IMR-90 (cell line): ENCODE data around the gene RTCA. TPM values are rescaled to one million over a fixed set of nuclear protein-coding genes. Genes with fewer than 3 reads are reported as not detected.

Source experiments
- ATAC-seq: fragments of 200-7000 bp; cut with Tn5 transposase; 2 replicates; pipeline ENCODE4 v1.9.1; 2020; ENCODE audit warnings: low read depth, mild to moderate bottlenecking, moderate library complexity
- BruUV-seq: library from RNA; stranded (reverse); fragments of 400-500 nt; replicated peaks from 2 replicates; lab custom pipeline; 2021; lab: Mats Ljungman, UMichigan
- CTCF ChIA-PET: fragments of 300-600 bp; formaldehyde crosslinking; extraction: SDS; loops from one replicate; lab custom pipeline; 2021; ENCODE audit warnings: antibody characterized with exemption; lab: Yijun Ruan, JAX
- POLR2A ChIA-PET: fragments of 300-600 bp; sonication (Branson Sonifier 250); formaldehyde crosslinking; loops from one replicate; lab custom pipeline; 2022; ENCODE audit warnings: antibody characterized with exemption; ENCODE audit not compliant: unreplicated experiment; lab: Charles Lee
- DNase-seq: peaks from one replicate; pipeline ENCODE4 v3.0.0; 2013
- H2AFZ ChIP-seq: replicated peaks from 2 replicates; pipeline ENCODE3; 2013; ENCODE audit warnings: low read length, mild to moderate bottlenecking; ENCODE audit not compliant: poor library complexity
- H2AK5ac ChIP-seq: 2 replicates; pipeline ENCODE4 v1.6.1; 2013; ENCODE audit warnings: low read depth, low read length, inconsistent platforms
- H2AK9ac ChIP-seq: replicated peaks from 2 replicates; pipeline ENCODE3; 2013; ENCODE audit warnings: mild to moderate bottlenecking, low read depth, low read length, moderate library complexity; ENCODE audit not compliant: poor library complexity
- H2BK120ac ChIP-seq: 2 replicates; pipeline ENCODE4 v1.6.1; 2013; ENCODE audit warnings: low read depth, low read length, inconsistent platforms
- H2BK15ac ChIP-seq: 3 replicates; pipeline ENCODE4 v1.6.1; 2013; ENCODE audit warnings: low read depth, low read length, inconsistent platforms
- H2BK20ac ChIP-seq: 2 replicates; pipeline ENCODE4 v1.6.1; 2013; ENCODE audit warnings: low read depth, mild to moderate bottlenecking, inconsistent platforms, low read length, moderate library complexity
- H2BK5ac ChIP-seq: 2 replicates; pipeline ENCODE4 v1.6.1; 2013; ENCODE audit warnings: mild to moderate bottlenecking, low read depth, low read length, inconsistent platforms; ENCODE audit not compliant: poor library complexity, severe bottlenecking
- H3K14ac ChIP-seq: replicated peaks from 2 replicates; pipeline ENCODE4 v1.6.1; 2013; ENCODE audit warnings: low read depth, low read length, inconsistent platforms
- H3K18ac ChIP-seq: 2 replicates; pipeline ENCODE4 v1.6.1; 2013; ENCODE audit warnings: low read depth, low read length, control low read depth
- H3K23ac ChIP-seq: 2 replicates; pipeline ENCODE4 v1.6.1; 2013; ENCODE audit warnings: low read depth, low read length, inconsistent platforms
- H3K27ac ChIP-seq: 2 replicates; pipeline ENCODE4 v1.5.1; 2013; ENCODE audit warnings: mild to moderate bottlenecking, control low read depth, low read length; ENCODE audit not compliant: insufficient read depth
- H3K27me3 ChIP-seq: 2 replicates; pipeline ENCODE4 v1.6.1; 2013; ENCODE audit warnings: low read length; ENCODE audit not compliant: control insufficient read depth, insufficient read depth
- H3K36me3 ChIP-seq: 2 replicates; pipeline ENCODE4 v1.6.1; 2013; ENCODE audit warnings: low read length, mixed read lengths; ENCODE audit not compliant: control insufficient read depth, insufficient read depth
- H3K4ac ChIP-seq: 2 replicates; pipeline ENCODE4 v1.6.1; 2013; ENCODE audit warnings: low read depth, low read length, inconsistent platforms
- H3K4me1 ChIP-seq: 2 replicates; pipeline ENCODE4 v1.6.1; 2013; ENCODE audit warnings: low read length, mixed read lengths; ENCODE audit not compliant: control insufficient read depth, insufficient read depth
- H3K4me2 ChIP-seq: 2 replicates; pipeline ENCODE4 v1.6.1; 2013; ENCODE audit warnings: low read depth, mild to moderate bottlenecking, control low read depth, low read length, moderate library complexity
- H3K4me3 ChIP-seq: 2 replicates; pipeline ENCODE4 v1.5.1; 2013; ENCODE audit warnings: low read depth, mild to moderate bottlenecking, control low read depth, low read length, moderate library complexity; ENCODE audit not compliant: insufficient read depth
- H3K56ac ChIP-seq: 2 replicates; pipeline ENCODE4 v1.6.1; 2013; ENCODE audit warnings: low read length, inconsistent platforms; ENCODE audit not compliant: insufficient read depth; ENCODE audit errors: extremely low read depth
- H3K79me1 ChIP-seq, 2 experiments: 2 replicates each; pipeline ENCODE4 v1.6.1; 2013; ENCODE audit warnings: low read length in 2 of 2, inconsistent platforms in 1 of 2, low read depth in 1 of 2
- H3K9ac ChIP-seq: 2 replicates; pipeline ENCODE4 v1.6.1; 2013; ENCODE audit warnings: low read depth, low read length, control low read depth
- H3K9me1 ChIP-seq: 2 replicates; pipeline ENCODE4 v1.6.1; 2013; ENCODE audit warnings: low read length, inconsistent platforms; ENCODE audit not compliant: insufficient read depth
- H3K9me3 ChIP-seq: 2 replicates; pipeline ENCODE4 v1.6.1; 2013; ENCODE audit warnings: low read length; ENCODE audit not compliant: control insufficient read depth, insufficient read depth
- H4K20me1 ChIP-seq: 2 replicates; pipeline ENCODE4 v1.6.1; 2013; ENCODE audit warnings: low read length, inconsistent platforms; ENCODE audit not compliant: insufficient read depth
- H4K5ac ChIP-seq: 2 replicates; pipeline ENCODE4 v1.6.1; 2013; ENCODE audit warnings: mild to moderate bottlenecking, low read depth, low read length, control low read depth
- H4K8ac ChIP-seq, 2 experiments: 2 replicates each; pipeline ENCODE4 v1.6.1; 2013; ENCODE audit warnings: low read depth in 2 of 2, low read length in 2 of 2, control low read depth in 1 of 2, inconsistent platforms in 1 of 2
- H4K91ac ChIP-seq: 2 replicates; pipeline ENCODE4 v1.6.1; 2013; ENCODE audit warnings: low read depth, low read length, inconsistent platforms; ENCODE audit not compliant: insufficient read depth
- CEBPB ChIP-seq: IDR thresholded peaks from 2 replicates; pipeline ENCODE4 v1.6.1; 2012; ENCODE audit warnings: low read depth, low read length, improper control_type of control experiment
- WGBS, 2 experiments: methylation state at CpG; one replicate each; pipeline versions ENCODE4 v1.1.5 to v1.1.7; 2013; ENCODE audit warnings: missing lambda C conversion rate in 2 of 2; ENCODE audit not compliant: insufficient read length in 1 of 2; ENCODE audit errors: extremely low coverage in 2 of 2; 5-methylcytosine and 5-hydroxymethylcytosine counted together
- dilution Hi-C: fragments of 300-500 bp; cut with HindIII; formaldehyde crosslinking; loops from one replicate; pipeline ENCODE4 v1.14.3; 2018; ENCODE audit warnings: low sequenced_read_pairs; ENCODE audit not compliant: unreplicated experiment
- in situ Hi-C: fragments of 300-500 bp; cut with MboI; formaldehyde crosslinking; loops from 3 replicates; pipeline ENCODE4 v1.14.3; 2019; ENCODE audit warnings: low sequenced_read_pairs, inconsistent platforms, mixed read lengths
- intact Hi-C: fragments of 100-400 bp; cut with micrococcal nuclease; formaldehyde crosslinking; loops from 2 replicates; pipeline ENCODE4 v1.10.0; 2022
- polyA plus RNA-seq, 3 experiments: library from polyadenylated mRNA; depleted of rRNA; stranded (reverse); fragments of >200 nt; gene quantifications; 2 replicates each; pipeline ENCODE4 v1.2.3, GENCODE V29; 2012; ENCODE audit warnings: low replicate concordance in 1 of 3
- total RNA-seq: library from RNA; depleted of rRNA; stranded (reverse); fragments of >200 nt; gene quantifications from 2 replicates; pipeline ENCODE4 v1.2.3, GENCODE V29; 2012
- TF ChIP-seq, protein P1 (sequence below): fragments of 150-350 bp; IDR thresholded peaks from 2 replicates; pipeline ENCODE4 v1.6.1; 2016; ENCODE audit warnings: low read depth, mild to moderate bottlenecking, low read length, moderate library complexity, borderline replicate concordance

RTCA gene
- total and polyA plus RNA-seq, 2 of the 4 experiments (the other 2 are of a cell fraction): 26.9 to 29.6 TPM

DNA sequence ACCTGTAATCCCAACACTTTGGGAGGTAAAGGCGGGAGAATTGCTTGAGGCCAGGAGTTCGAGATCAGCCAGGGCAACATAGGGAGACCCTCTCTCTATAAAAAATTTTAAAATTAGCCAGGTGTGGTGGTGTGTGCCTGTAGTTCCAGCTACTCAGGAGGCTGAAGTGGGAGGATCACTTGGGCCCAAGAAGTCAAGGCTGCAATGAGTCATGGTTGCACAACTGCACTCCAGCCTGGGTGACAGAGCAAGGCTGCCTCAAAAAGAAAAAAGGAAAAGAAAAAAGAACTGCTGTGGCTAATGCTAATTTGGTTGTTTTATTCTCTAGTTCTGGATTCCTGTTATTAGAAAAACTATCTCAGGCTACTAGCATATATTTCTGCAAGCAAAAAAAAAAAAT lies 46.1 kb upstream of the RTCA start:
- DNase-seq (no peak), ATAC-seq (no peak)
- TF ChIP-seq, protein P1, sequence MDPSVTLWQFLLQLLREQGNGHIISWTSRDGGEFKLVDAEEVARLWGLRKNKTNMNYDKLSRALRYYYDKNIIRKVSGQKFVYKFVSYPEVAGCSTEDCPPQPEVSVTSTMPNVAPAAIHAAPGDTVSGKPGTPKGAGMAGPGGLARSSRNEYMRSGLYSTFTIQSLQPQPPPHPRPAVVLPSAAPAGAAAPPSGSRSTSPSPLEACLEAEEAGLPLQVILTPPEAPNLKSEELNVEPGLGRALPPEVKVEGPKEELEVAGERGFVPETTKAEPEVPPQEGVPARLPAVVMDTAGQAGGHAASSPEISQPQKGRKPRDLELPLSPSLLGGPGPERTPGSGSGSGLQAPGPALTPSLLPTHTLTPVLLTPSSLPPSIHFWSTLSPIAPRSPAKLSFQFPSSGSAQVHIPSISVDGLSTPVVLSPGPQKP: no peak
- TF ChIP-seq CEBPB: peak; percentile 48
- Histone ChIP-seq H3K56ac (no peak overlapping the region), H3K4me3 (no peak overlapping the region), H3K23ac (no peak overlapping the region), H2AK5ac (no peak overlapping the region), H3K4ac (no peak overlapping the region), H3K27me3 (no peaks in the 10 kb centered on the region), H3K18ac (no peak overlapping the region), H3K36me3 (peaks cover 15% of the 10 kb centered on the region), H3K79me1 (no peaks in the 10 kb centered on the region), H2AK9ac (no peak overlapping the region), H3K9me3 (no peaks in the 10 kb centered on the region), H3K27ac (no peak overlapping the region), H4K5ac (no peak overlapping the region), H4K20me1 (no peaks in the 10 kb centered on the region), H2BK120ac (no peak overlapping the region), H2BK5ac (no peak overlapping the region), H2BK15ac (no peak overlapping the region), H4K91ac (no peak overlapping the region), H3K9ac (no peak overlapping the region), H3K9me1 (no peaks in the 10 kb centered on the region), H3K4me1 (no peaks in the 10 kb centered on the region), H3K14ac (no peak overlapping the region), H2BK20ac (no peak overlapping the region), H4K8ac (no peak overlapping the region), H2AFZ (no peak overlapping the region), H3K4me2 (no peak overlapping the region)
- BruUV-seq: no TSS peak
- ChIA-PET POLR2A (no interaction called here), CTCF (no interaction called here)
- WGBS, 2 experiments: no CpG with 5 or more reads among the region's 2 CpGs
- dilution Hi-C loops: no loop called here
- in situ Hi-C loops: no loop called here
- intact Hi-C loops: loop anchor here (10.0 kb wide), 1 partner anchor 55 kb away; no protein-coding TSS in a partner anchor
